ENCODE data around the gene GYS2.
A peak's percentile ranks its signal among the peaks of the same experiment; 100 is the strongest.

GYS2 gene

GRCh38 chr12:21608196-21608595 is 3.5 kb upstream of the GYS2 start:
- DNase-seq: no peak
- no peak for TF ChIP-seq CTCF (IDR thresholded peaks at IDR 0.05; ENCODE audit: low read depth, low read length)
- no peaks in the 10 kb centered on the region for H3K9me3 ChIP-seq
- H3K4me1 ChIP-seq: no peaks in the 10 kb centered on the region
- H3K4me3 ChIP-seq (ENCODE audit: low read depth, low read length): no peak overlapping the region
- no peaks in the 10 kb centered on the region for H3K27me3 ChIP-seq
- no peaks in the 10 kb centered on the region for H3K36me3 ChIP-seq

- TF ChIP-seq CTCF (IDR thresholded peaks at IDR 0.05; ENCODE audit: low read depth, low read length): peak; percentile 35
- no peak for DNase-seq
- no peaks in the 10 kb centered on the region for H3K36me3 ChIP-seq
- no peaks in the 10 kb centered on the region; the same call in 1 of the 2 replicates for H3K27me3 ChIP-seq
- no peaks in the 10 kb centered on the region for H3K9me3 ChIP-seq
- no peak overlapping the region for H3K4me3 ChIP-seq (ENCODE audit: low read depth, low read length)
- no peaks in the 10 kb centered on the region for H3K4me1 ChIP-seq
These were observed 3.1 kb upstream of the GYS2 start for GRCh38 chr12:21607701-21608100.

GRCh38 chr12:21606175-21606574 is 1.5 kb upstream of the GYS2 start:
- Histone ChIP-seq H3K36me3 (no peaks in the 10 kb centered on the region), H3K4me1 (no peaks in the 10 kb centered on the region), H3K27me3 (peaks cover 3% of the 10 kb centered on the region), H3K4me3 (ENCODE audit: low read depth, low read length) (no peak overlapping the region), H3K9me3 (no peaks in the 10 kb centered on the region)
- no peak for DNase-seq
- TF ChIP-seq CTCF (IDR thresholded peaks at IDR 0.05; ENCODE audit: low read depth, low read length): no peak

- no peak overlapping the region for H3K4me3 ChIP-seq (ENCODE audit: low read depth, low read length)
- H3K27me3 ChIP-seq: peaks cover 12% of the 10 kb centered on the region
- H3K9me3 ChIP-seq: no peaks in the 10 kb centered on the region
- H3K36me3 ChIP-seq: no peaks in the 10 kb centered on the region
- TF ChIP-seq CTCF (IDR thresholded peaks at IDR 0.05; ENCODE audit: low read depth, low read length): no peak
- no peaks in the 10 kb centered on the region for H3K4me1 ChIP-seq
- DNase-seq: no peak
These were observed 1.9 kb downstream of the GYS2 start for GRCh38 chr12:21602774-21603173.

- no peaks in the 10 kb centered on the region for H3K4me1 ChIP-seq
- no peak for TF ChIP-seq CTCF (IDR thresholded peaks at IDR 0.05; ENCODE audit: low read depth, low read length)
These were observed 4.5 kb downstream of the GYS2 start for GRCh38 chr12:21600196-21600595.

GRCh38 chr12:21599143-21599999 is 5.3 kb downstream of the GYS2 start:
- H3K27me3 ChIP-seq: peaks cover 12% of the 10 kb centered on the region
- no peak for TF ChIP-seq CTCF (IDR thresholded peaks at IDR 0.05; ENCODE audit: low read depth, low read length)
- no peaks in the 10 kb centered on the region for H3K9me3 ChIP-seq
- no peaks in the 10 kb centered on the region for H3K36me3 ChIP-seq
- no peaks in the 10 kb centered on the region for H3K4me1 ChIP-seq
- no peak for DNase-seq
- no peak overlapping the region for H3K4me3 ChIP-seq (ENCODE audit: low read depth, low read length)

More at GRCh38 chr12:21600196-21600595, 4.5 kb downstream of the GYS2 start:
- H3K9me3 ChIP-seq: no peaks in the 10 kb centered on the region
- H3K27me3 ChIP-seq: peaks cover 12% of the 10 kb centered on the region
- no peak for DNase-seq
- H3K36me3 ChIP-seq: no peaks in the 10 kb centered on the region
- H3K4me3 ChIP-seq (ENCODE audit: low read depth, low read length): no peak overlapping the region

All from BE2C (cell line).